SIG-M5 treated with dmso at 0.1 percent for 504 hours (cell line): Measurements from ENCODE around the gene DCUN1D2.

Source experiments
- DNase-seq: peaks from one replicate; lab custom pipeline; 2025; ENCODE audit not compliant: unreplicated experiment; lab: John Stamatoyannopoulos, UW

DCUN1D2 gene

GRCh38 chr13:113411216-113412023 lies 79.1 kb downstream of the DCUN1D2 start:
- no peak for DNase-seq

- no peak for DNase-seq
These were observed 79.9 kb downstream of the DCUN1D2 start for GRCh38 chr13:113410472-113411201.

GRCh38 chr13:113408562-113408961 lies 81.9 kb downstream of the DCUN1D2 start:
- no peak for DNase-seq

- no peak for DNase-seq
These were observed 82.7 kb downstream of the DCUN1D2 start for GRCh38 chr13:113407531-113408393.

GRCh38 chr13:113407103-113407530 lies 83.4 kb downstream of the DCUN1D2 start:
- DNase-seq = no peak

- DNase-seq = no peak
These were observed 84.0 kb downstream of the DCUN1D2 start for GRCh38 chr13:113406321-113407102.
